Astrocyte of the spinal cord (primary cell): Measurements from ENCODE around the gene UTP15.

Source experiments
- DNase-seq: peaks from one replicate; pipeline ENCODE4 v3.0.0; 2011; ENCODE audit warnings: low read depth, low spot score
- H3K4me3 ChIP-seq: 2 replicates; pipeline ENCODE4 v1.5.1; 2011; ENCODE audit warnings: low read depth, mild to moderate bottlenecking, low read length, moderate library complexity
- CTCF ChIP-seq: IDR thresholded peaks from 2 replicates; pipeline ENCODE4 v1.5.1; 2012; ENCODE audit warnings: low read depth, mild to moderate bottlenecking, low read length, inconsistent platforms
- in situ Hi-C: cut with HindIII; loops from 2 replicates; pipeline ENCODE4 v1.10.0; 2017; ENCODE audit warnings: low sequenced_read_pairs

The UTP15 gene

GRCh38 chr5:73587923-73588322, 22.4 kb downstream of the UTP15 start:
- no peak for TF ChIP-seq CTCF
- no peak overlapping the region for H3K4me3 ChIP-seq
- DNase-seq, result no peak
- in situ Hi-C loops, result no loop called here

DNA sequence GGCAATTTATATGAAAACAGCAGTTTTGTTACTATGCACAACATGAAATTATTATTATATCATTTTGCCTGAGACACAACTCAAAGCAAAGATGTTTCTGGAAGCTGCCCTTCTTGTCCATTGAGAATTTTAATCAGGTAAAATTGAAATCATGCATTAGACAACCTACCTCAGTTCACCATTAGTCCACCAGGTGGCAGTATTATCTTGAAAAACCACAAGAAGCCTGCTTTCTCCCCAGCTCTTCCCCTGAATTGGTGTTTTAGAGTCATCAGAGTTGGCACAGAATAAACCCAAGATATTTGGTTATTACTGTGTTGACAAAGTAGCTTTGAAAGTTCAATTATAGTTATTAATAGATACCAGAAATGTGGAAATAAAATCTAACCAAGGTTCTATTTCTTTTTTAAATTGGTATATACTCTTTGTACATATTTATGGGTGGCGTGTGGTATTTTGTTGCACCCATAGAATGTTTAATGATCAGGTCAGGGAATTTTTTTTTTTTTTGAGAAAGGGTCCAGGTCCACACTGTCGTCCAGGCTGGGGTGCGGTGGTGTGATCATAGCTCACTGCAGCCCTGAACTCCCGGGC, 25.7 kb downstream of the UTP15 start:
- no peak overlapping the region for H3K4me3 ChIP-seq
- in situ Hi-C loops, result no loop called here
- TF ChIP-seq CTCF, result peak; percentile 65
- peak; percentile 91 for DNase-seq

DNA sequence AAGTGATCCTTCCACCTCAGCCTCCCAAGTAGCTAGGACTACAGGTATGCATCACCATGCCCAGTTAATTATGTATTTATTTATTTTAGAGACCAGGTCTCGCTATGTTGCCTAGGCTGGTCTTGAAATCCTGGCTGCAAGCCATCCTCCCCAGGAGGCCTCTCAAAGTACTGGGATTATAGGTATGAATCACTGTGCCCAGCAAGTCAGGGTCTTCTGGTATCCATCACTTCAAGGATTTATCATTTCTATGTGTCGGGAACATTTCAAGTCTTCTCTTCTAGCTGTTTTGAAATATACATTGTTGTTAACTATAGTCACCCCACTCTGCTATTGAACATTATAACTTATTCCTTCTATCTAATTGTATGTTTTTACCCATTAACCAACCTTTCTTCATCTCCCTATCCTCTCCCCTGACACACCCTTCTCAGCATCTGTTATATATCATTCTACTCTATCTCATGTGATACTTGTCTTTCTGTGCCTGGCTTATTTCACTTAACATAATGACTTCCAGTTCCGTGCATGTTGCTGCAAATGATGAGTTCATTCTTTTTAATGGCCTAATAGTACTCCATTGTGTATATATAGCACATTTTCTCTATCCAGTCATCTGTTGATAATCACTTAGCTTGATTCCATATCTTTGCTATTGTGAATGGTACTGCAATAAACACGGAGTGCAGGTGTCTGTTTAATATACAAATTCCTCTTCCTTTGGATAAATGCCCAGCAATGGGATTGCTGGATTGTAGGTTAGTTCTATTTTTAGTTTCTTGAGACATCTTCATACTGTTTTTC, 26.4 kb downstream of the UTP15 start:
- in situ Hi-C loops, result no loop called here
- TF ChIP-seq CTCF, result no peak

DNA sequence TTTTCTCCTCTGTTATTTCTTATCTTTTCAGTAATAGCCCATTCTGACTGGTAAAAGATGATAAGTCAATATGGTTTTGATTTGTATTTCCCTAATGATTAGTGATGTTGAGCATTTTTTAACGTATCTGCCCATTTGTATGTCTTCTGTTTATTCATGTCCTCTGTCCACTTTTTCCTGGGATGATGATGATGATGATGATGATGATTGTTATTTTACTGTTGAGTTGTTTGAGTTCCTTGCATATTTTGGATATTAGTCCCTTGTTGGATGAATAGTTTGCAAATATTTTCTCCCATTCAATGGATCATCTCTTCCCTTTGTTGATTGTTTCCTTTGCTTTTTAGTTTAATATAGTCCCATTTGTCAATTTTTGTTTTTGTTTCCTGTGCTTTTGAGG, 27.0 kb downstream of the UTP15 start:
- no peak for TF ChIP-seq CTCF
- in situ Hi-C loops, result no loop called here
- DNase-seq, result peak; percentile 24
- no peak overlapping the region for H3K4me3 ChIP-seq

More for the DNA sequence above, 26.4 kb downstream of the UTP15 start:
- DNase-seq, result peak; percentile 40
- no peak overlapping the region for H3K4me3 ChIP-seq

GRCh38 chr5:73596705-73597328, 31.3 kb downstream of the UTP15 start:
- in situ Hi-C loops, result no loop called here
- H3K4me3 ChIP-seq, result no peak overlapping the region
- TF ChIP-seq CTCF, result peak; percentile 67
- peak; percentile 23 for DNase-seq

GRCh38 chr5:73599380-73599779, 33.8 kb downstream of the UTP15 start:
- DNase-seq, result no peak
- TF ChIP-seq CTCF, result no peak
- H3K4me3 ChIP-seq, result no peak overlapping the region
- in situ Hi-C loops, result no loop called here
